Gastroesophageal sphincter (tissue), 3 donors: ENCODE data around the gene CARD9.

ENCODE experiments used
- CTCF ChIP-seq, 4 experiments: fragments of 200-600 bp in 2 of 4; fragments of 450-650 bp in 2 of 4; sonication (generic) in 1 of 4; IDR thresholded peaks; one replicate each; pipeline ENCODE4 v1.5.1; 2017 to 2019; ENCODE audit warnings: antibody characterized with exemption in 4 of 4, mild to moderate bottlenecking in 2 of 4, moderate library complexity in 2 of 4
- POLR2A ChIP-seq, 2 donors: fragments of 450-650 bp; IDR thresholded peaks; one replicate each; pipeline ENCODE4 v1.6.1; 2017; ENCODE audit warnings: antibody characterized with exemption in 2 of 2, mild to moderate bottlenecking in 2 of 2, moderate library complexity in 1 of 2

DNA sequence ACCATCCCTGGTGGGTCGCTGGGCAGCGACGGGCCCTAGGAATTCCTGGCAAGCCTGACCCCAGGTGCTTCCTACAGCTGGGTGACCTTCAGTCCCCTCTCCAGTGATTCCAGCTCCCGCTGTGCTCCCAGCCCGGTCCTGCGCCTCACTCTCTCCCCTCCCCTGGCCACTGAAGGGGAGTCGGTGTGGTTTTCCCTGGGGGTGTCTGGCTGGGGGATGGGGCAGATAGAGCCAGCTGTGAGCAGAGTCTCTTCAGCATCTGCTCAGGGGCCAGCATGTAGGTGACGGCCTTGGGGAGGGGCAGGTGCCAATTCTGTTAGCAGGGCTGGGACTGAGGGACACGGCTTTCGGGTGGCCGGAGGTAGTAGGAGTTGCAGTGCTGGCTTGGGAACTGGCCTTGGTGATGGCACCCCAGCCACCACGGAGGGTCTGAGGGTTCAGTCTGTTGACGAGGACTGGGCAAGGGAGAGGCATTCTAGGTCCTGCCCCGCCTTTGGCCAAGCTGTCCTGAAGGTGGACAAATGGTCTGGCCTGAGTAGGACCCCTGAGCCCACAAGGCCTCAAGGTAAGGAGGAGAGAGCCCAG lies 43.0 kb downstream of the CARD9 start:
- TF ChIP-seq CTCF (IDR thresholded peaks at IDR 0.05): no peak
- no peak for TF ChIP-seq POLR2A (IDR thresholded peaks at IDR 0.05)
